ENCODE data around the gene ACAA2.

Gene ACAA2

DNA sequence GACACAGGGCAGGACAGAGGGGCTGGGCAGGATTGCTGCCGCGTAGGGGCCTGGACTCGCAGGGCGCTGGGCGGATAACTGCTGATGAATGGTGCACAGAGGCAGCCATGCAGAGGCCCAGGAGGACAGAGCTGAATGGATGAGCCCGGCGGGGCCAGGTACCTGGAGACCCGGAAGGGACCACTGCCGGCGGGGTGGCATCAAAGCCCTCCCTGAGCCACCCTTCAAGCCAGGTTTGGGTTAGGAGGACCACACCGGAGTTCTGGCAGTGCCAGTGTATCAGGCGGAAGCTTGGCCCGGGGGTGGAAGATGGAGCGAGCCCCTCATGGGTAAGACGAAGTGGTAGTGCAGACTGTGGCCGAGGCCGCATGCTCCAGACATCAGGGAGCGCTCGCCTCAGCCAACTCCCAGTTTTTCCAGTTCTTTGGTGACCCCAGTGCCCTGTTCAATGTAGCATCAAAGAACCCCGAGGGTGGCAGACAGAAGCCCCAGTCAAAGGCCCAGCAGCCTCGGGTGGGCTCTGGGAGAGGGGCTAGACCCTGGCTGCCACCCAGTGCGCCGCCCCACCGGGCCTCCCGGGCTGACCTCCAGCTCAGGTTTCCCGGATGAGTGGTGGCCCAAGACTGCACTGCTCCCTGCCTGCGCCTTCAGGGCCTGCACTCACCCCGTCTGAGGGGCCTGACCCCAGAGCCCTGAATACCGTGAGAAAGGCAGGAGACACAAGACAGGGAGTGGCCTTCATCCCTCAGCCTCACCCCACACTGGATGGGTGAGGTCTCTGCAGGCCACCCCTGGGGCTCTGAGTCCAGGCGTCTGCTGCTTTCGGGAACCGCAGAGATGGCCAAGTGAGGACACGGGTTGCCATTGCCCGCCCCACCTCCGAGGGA, 50.9 kb downstream of the ACAA2 start:
- DNase-seq: no peak

- no peak for DNase-seq
Observed at GRCh38 chr18:49761771-49762170, 51.6 kb downstream of the ACAA2 start.

DNA sequence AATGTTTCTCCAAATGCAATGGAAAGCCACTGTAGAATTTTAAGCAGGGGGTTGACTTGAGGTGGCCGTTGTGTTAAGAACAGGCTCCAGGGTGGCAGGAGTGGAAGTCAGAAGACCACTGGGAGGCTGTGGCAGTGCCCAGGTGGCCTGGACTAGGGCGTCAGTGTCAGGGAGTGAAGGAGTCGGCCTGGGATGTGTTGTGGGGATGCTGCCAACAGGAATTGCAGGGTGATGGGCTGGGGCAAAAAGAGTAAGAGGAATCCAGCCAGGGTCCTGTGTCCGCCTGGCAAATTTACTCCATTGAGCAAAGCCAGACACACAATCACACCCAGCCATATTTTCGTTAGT, 55.1 kb downstream of the ACAA2 start:
- no peak for DNase-seq

DNA sequence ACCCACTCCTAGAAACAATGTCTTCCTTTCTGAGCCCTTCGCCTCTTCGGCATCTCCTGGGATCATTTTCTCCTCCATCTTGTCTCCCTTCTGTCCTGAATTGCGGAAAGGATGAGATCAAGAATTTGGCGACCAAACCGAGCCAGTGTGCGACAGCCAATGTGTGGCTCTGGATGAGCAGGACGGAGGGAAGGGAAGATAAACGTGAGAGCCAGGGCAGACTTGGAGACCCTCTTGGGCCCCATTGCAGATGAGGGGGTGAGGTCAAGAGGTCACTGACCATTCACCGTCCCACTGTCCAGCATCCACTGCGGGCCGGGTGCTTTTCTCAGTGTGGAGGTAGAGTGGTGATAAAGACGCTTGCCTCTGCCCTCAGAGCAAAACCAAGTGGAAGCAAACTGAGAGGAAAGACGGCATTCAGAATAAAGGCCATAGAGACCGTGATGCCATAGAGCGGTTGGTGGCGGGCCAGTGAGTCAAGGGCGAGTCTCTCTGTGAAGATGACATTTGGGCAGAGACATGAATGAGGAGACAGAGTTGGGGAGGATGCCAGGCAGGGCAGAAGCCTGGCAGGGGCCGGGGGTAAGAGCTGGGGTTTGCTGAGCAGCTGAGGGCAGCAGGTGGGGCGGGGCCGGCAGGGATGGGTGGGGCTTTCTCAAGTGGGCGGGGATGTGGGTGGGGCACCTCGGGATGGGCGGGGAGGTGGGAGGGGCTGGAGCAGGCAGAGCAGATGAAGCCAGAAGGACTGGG, 55.6 kb downstream of the ACAA2 start:
- DNase-seq: no peak

DNA sequence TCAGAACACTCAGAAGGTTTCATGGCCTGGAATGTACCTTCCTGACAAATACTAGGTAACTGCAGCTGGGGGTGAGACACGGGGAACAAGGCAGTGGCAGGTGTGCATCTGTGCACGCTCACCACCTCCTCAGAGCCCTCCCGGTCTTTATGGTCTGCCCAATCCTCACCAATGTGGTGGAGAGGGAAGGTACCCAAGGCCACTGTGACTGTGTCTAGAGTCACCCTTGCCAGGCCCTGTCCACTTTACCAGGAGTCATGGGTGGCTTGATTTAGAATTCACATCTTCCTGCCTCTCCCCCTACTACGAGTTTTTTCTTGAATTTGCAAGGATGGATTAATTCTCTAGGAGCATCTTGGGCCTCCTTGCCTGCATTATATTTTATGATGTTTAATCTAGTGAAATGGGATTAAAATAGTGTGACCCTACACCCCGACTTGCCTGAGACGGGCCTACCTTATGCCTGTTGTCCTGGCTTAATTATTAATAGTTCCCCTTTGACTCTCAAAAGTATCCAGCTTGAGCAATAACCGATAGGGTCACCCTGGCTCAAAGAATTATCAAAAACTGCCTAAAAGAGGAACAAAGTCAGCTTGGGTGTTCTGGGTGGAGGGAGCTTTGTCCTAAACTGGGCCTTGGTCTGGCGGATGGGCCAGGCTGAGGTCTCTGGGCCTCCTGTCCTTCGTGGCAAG, 56.5 kb downstream of the ACAA2 start:
- DNase-seq: no peak

GRCh38 chr18:49756135-49756534, 57.2 kb downstream of the ACAA2 start:
- no peak for DNase-seq

- DNase-seq: no peak
Observed at GRCh38 chr18:49755489-49755888, 57.8 kb downstream of the ACAA2 start.

DNA sequence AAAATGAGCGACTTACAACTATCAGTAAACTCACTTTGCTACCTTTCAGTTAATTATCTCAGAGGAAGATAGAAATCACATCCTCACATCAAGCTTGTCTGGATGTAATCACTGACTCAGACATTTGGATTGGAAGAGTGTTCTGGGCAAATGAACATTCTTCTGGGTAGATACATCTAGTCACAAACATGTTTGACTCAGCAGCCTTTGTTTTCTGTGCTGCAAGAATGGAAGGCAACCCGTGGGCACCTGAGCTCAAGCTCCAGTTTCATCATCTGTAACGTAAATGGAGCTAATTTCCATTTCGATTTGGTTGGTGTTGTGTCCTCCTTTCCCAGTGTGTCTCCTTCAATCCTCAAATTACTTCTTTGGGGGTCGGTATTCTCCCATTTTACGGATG, 58.5 kb downstream of the ACAA2 start:
- DNase-seq: no peak

DNA sequence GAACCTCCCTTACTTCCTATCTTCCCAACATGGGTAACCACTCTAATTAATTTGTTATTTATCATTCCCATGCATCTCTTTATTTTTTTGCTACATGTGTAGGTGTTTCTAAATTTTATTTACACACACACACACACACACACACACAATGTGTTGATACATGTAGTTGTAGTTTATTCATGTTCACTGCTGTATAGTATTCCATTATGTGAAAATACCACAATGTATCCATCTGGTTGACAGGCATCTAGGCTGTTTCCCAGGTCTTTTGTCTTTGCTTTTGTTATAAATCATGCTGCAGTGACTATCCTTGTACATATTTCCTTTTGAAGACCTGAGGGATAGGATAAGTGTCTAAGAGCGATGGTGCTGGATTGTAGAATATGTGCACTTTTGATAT, 59.7 kb downstream of the ACAA2 start:
- DNase-seq: no peak

DNA sequence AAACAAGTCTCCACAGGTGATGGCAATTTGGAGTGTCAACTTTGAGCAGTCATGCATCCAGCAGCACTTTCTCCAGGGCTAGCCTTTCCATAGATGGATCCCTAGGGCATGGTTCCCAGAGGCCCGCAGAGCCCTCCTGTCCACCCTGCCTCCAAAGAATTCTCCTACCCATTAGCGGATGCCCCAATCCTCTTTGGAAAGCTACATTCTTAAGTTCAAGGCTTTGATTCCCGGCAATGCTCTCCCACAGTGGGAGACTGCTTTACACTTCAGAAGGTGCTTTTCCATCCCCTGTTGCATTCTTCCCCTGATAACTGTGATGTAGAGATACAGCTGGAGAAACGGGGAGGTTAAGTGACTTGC, 61.3 kb downstream of the ACAA2 start:
- no peak for DNase-seq

GRCh38 chr18:49751427-49752094, 61.8 kb downstream of the ACAA2 start:
- no peak for DNase-seq

GRCh38 chr18:49749563-49749962, 63.8 kb downstream of the ACAA2 start:
- no peak for DNase-seq

DNA sequence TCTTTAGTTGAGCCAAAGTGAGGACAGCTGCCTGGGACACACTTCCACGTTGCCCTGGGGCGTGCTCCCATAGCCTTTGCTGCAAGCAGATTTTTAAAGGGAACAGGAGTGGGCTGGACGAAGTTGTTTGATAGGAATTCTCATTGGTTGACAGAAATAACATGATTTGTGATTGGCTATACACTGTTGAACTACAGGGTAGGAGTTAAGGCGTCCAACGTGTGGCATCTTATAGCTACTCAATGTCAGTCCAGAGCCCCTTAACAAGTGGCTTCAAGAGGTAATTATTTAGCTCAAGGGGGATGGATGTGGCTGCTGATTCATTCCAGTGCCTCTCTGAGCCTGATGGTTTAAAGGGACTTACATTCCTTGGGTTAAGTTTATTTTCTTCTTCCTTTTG, 65.5 kb downstream of the ACAA2 start:
- DNase-seq: peak; percentile 1

DNA sequence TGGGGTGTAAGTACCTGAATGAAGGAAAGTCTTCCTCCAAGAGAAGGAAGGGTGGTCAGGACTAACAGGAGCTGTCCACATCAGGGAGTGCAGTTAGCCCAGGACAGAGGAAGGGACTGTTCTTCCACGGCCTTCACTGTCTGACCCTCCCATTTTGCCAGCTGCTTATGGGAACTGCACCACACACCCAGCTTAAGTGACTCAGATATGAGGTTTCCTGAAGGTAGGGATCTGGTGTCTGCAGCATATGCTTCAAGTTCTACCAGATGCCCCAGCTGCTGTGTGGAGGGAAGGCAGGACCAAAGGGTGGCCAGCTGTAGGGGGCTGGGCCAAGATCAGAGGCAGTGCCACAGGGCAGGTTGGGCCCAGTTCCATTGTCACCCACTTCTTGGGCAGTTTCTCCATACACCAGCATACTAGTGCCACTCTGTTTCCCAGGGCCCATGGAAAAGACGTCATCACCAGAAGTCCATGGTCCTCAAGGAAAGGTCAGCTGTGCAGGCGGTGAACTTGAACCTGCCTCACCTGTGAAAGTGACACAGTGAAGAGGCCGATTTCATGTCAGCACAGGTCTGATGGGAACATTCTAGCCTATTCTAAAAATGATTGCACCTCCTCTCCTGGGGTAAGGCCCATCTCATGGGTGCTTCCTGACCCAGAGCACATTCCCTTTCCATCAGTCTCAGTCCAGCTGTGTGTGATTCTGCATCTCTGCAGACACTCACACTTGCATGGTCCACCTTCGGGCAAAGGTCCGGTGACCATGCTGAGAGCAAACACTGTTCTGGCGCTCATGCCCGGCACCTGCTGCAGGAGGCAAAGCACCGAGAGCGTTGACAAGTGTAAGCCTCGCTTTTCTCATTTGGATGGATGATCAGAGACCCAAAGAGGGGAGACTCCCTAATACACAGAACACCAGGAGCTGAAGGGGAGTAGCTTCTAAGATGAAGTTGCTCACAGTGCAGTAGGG, 68.0 kb downstream of the ACAA2 start:
- DNase-seq: no peak

GRCh38 chr18:49744376-49745008, 68.8 kb downstream of the ACAA2 start:
- DNase-seq: no peak

DNA sequence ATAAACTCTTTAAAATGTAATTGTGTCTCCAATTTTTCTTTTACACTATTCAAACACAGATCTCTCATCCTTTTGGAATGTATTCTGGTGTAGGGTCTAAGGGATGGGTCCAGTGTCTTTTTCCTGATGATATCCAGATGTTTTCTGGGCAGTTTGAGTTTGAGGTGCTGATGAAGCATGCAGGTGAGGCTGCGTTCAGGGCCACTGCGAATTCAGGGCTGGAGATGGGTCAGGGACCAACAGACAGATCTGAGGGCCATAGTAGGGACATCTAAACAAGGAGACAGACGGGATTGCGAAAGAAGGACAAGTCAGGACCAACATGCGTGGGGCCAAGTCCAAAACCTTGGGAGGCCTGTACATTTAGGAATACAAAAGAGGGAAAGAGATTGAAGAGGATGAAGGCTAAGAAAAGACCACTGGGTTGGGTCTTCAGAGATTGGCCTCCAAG, 70.2 kb downstream of the ACAA2 start:
- DNase-seq: no peak

- DNase-seq: no peak
Observed at GRCh38 chr18:49742316-49743116, 70.8 kb downstream of the ACAA2 start.

DNA sequence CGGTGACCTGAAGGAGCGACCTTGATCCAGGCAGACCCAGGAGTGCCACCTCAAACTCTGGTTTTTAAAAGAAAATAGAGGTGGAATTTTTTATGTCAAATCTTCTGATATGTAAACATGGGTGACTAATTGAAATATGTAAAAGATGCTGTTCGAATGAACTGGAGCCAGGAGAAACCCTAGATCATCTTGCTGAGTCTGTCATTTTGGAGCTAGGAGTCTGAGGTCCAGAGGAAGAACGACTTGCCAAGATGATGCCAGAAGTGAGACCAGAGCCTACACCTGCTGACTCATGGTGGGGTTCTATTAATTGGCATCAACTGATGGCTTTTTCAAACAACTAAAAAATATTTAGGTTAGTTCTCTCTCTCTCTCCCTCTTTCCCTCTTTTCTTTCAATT, 74.1 kb downstream of the ACAA2 start:
- no peak for DNase-seq

GRCh38 chr18:49738721-49739120, 74.6 kb downstream of the ACAA2 start:
- no peak for DNase-seq

DNA sequence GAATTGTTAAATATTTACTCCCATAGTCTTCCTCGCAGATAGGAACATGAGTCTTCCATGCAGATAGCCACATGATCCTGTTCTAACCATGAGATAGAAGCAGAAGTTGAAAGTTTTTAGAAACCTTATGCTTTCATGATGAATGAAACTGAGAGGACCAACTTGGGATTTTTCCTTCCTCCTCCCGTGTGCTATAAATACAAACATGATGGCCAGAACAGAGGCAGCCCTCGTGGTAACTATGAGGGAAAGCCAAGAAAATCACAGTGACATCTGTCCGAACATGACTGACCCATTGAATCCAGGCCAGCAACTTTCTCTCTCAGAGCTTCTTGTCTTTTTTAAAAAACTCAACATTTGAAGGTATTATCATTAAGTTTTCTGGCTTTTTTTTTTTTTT, 78.5 kb downstream of the ACAA2 start:
- no peak for DNase-seq

Measured in NCI-H510A treated with DMSO at 0.1 percent for 48 hours (cell line).